H9 (cell line): Measurements from ENCODE around the gene FOXP4. TPM values are rescaled to one million over a fixed set of nuclear protein-coding genes. Genes with fewer than 3 reads are reported as not detected.

Experiments used
- DNase-seq: peaks from one replicate; pipeline ENCODE4 v3.0.0-alpha.2; 2017
- H2AFZ ChIP-seq: one replicate; pipeline ENCODE4 v1.6.1; 2013; ENCODE audit warnings: mild to moderate bottlenecking, low read length, control low read depth, moderate library complexity
- H2AK5ac ChIP-seq: 2 replicates; pipeline ENCODE4 v1.6.1; 2013; ENCODE audit warnings: low read length, control low read depth, mixed read lengths; ENCODE audit not compliant: insufficient read length
- H2BK120ac ChIP-seq: one replicate; pipeline ENCODE4 v1.6.1; 2013; ENCODE audit warnings: low read depth, mild to moderate bottlenecking, low read length, control low read depth, inconsistent platforms; ENCODE audit not compliant: poor library complexity, severe bottlenecking
- H2BK12ac ChIP-seq: 2 replicates; pipeline ENCODE4 v1.6.1; 2013; ENCODE audit warnings: low read length, control low read depth, mixed read lengths, low read depth; ENCODE audit not compliant: insufficient read length
- H2BK15ac ChIP-seq: 2 replicates; pipeline ENCODE4 v1.6.1; 2013; ENCODE audit warnings: low read depth, low read length, control low read depth
- H2BK20ac ChIP-seq: one replicate; pipeline ENCODE4 v1.6.1; 2013; ENCODE audit warnings: low read depth, mild to moderate bottlenecking, low read length, control low read depth, inconsistent platforms; ENCODE audit not compliant: poor library complexity, severe bottlenecking
- H2BK5ac ChIP-seq: 2 replicates; pipeline ENCODE4 v1.6.1; 2013; ENCODE audit warnings: low read length, control low read depth, mixed read lengths; ENCODE audit not compliant: insufficient read length
- H3K14ac ChIP-seq: 2 replicates; pipeline ENCODE4 v1.6.1; 2013; ENCODE audit warnings: low read length, control low read depth; ENCODE audit not compliant: insufficient read depth
- H3K18ac ChIP-seq: 2 replicates; pipeline ENCODE4 v1.6.1; 2013; ENCODE audit warnings: low read depth, mild to moderate bottlenecking, mixed read lengths, low read length, control low read depth; ENCODE audit not compliant: insufficient read length
- H3K23ac ChIP-seq: 2 replicates; pipeline ENCODE4 v1.6.1; 2013; ENCODE audit warnings: low read length, control low read depth, mixed read lengths, low read depth; ENCODE audit not compliant: insufficient read length
- H3K23me2 ChIP-seq: 2 replicates; pipeline ENCODE4 v1.6.1; 2013; ENCODE audit warnings: low read depth, mild to moderate bottlenecking, mixed read lengths, low read length, control low read depth; ENCODE audit not compliant: insufficient read length, poor library complexity, severe bottlenecking
- H3K27ac ChIP-seq: 2 replicates; pipeline ENCODE4 v1.5.1; 2013; ENCODE audit warnings: low read length, control low read depth, mixed read lengths, low read depth; ENCODE audit not compliant: insufficient read length
- H3K27me3 ChIP-seq: 2 replicates; pipeline ENCODE4 v1.6.1; 2013; ENCODE audit warnings: low read length, control low read depth, inconsistent platforms; ENCODE audit not compliant: insufficient read depth
- H3K4ac ChIP-seq: 2 replicates; pipeline ENCODE4 v1.6.1; 2013; ENCODE audit warnings: low read depth, mild to moderate bottlenecking, control low read depth, inconsistent platforms, low read length, moderate library complexity
- H3K4me1 ChIP-seq: 2 replicates; pipeline ENCODE4 v1.6.1; 2013; ENCODE audit warnings: low read length, control low read depth, inconsistent platforms; ENCODE audit not compliant: insufficient read depth
- H3K4me2 ChIP-seq: 2 replicates; pipeline ENCODE4 v1.6.1; 2013; ENCODE audit warnings: low read length, control low read depth, mixed read lengths; ENCODE audit not compliant: insufficient read length, insufficient read depth
- H3K56ac ChIP-seq: 2 replicates; pipeline ENCODE4 v1.6.1; 2013; ENCODE audit warnings: low read depth, mild to moderate bottlenecking, mixed read lengths, low read length, control low read depth; ENCODE audit not compliant: insufficient read length
- H3K79me1 ChIP-seq: 2 replicates; pipeline ENCODE4 v1.6.1; 2013; ENCODE audit warnings: low read depth, mild to moderate bottlenecking, moderate library complexity, low read length, control low read depth, inconsistent platforms; ENCODE audit not compliant: insufficient read depth, poor library complexity, severe bottlenecking
- H3K79me2 ChIP-seq: 2 replicates; pipeline ENCODE4 v1.6.1; 2013; ENCODE audit warnings: low read length, control low read depth, inconsistent platforms; ENCODE audit not compliant: insufficient read depth
- H3K9ac ChIP-seq: 2 replicates; pipeline ENCODE4 v1.6.1; 2013; ENCODE audit warnings: low read length, control low read depth, mixed read lengths; ENCODE audit not compliant: insufficient read length; ENCODE audit errors: extremely low read depth
- H3K9me3 ChIP-seq: one replicate; pipeline ENCODE4 v1.6.1; 2013; ENCODE audit warnings: low read depth, low read length, inconsistent platforms; ENCODE audit not compliant: control insufficient read depth
- H3T11ph ChIP-seq: one replicate; pipeline ENCODE4 v1.6.1; 2013; ENCODE audit warnings: mild to moderate bottlenecking, low read length, control low read depth, inconsistent platforms
- H4K20me1 ChIP-seq: one replicate; pipeline ENCODE4 v1.6.1; 2013; ENCODE audit not compliant: control insufficient read depth, insufficient read length, insufficient read depth
- H4K5ac ChIP-seq: 2 replicates; pipeline ENCODE4 v1.6.1; 2013; ENCODE audit warnings: low read depth, mild to moderate bottlenecking, mixed read lengths, low read length, control low read depth; ENCODE audit not compliant: insufficient read length
- H4K8ac ChIP-seq: replicated peaks from 2 replicates; pipeline ENCODE4 v1.6.1; 2013; ENCODE audit warnings: low read length, control low read depth, mixed read lengths, low read depth; ENCODE audit not compliant: insufficient read length
- H4K91ac ChIP-seq: 2 replicates; pipeline ENCODE4 v1.6.1; 2013; ENCODE audit warnings: low read depth, mild to moderate bottlenecking, moderate library complexity, mixed read lengths, low read length, control low read depth; ENCODE audit not compliant: insufficient read length
- H3K27ac Mint-ChIP-seq, 3 experiments: 2 replicates in 2 of 3; 3 replicates in 1 of 3; pipeline ENCODE4 v1.8.0; 2020 to 2021; ENCODE audit warnings: mixed read lengths in 3 of 3, mild to moderate bottlenecking in 1 of 3, moderate library complexity in 1 of 3
- H3K27me3 Mint-ChIP-seq: 2 replicates; pipeline ENCODE4 v1.8.0; 2021; ENCODE audit warnings: low read depth, mild to moderate bottlenecking, moderate library complexity, mixed read lengths
- H3K36me3 Mint-ChIP-seq, 3 experiments: 2 replicates in 2 of 3; 3 replicates in 1 of 3; pipeline ENCODE4 v1.8.0; 2020 to 2021; ENCODE audit warnings: low read depth in 3 of 3, mixed read lengths in 3 of 3; ENCODE audit not compliant: insufficient read depth in 1 of 3
- H3K4me1 Mint-ChIP-seq, 2 experiments: 2 replicates each; pipeline ENCODE4 v1.8.0; 2020; ENCODE audit warnings: mixed read lengths in 2 of 2
- H3K4me3 Mint-ChIP-seq, 2 experiments: 2 replicates in 1 of 2; 3 replicates in 1 of 2; pipeline ENCODE4 v1.8.0; 2020 to 2021; ENCODE audit warnings: mild to moderate bottlenecking in 2 of 2, mixed read lengths in 2 of 2, moderate library complexity in 1 of 2
- H3K9me3 Mint-ChIP-seq, 2 experiments: 2 replicates in 1 of 2; 3 replicates in 1 of 2; pipeline ENCODE4 v1.8.0; 2020; ENCODE audit warnings: mild to moderate bottlenecking in 2 of 2, mixed read lengths in 2 of 2, moderate library complexity in 1 of 2
- WGBS: extraction: QIAGEN DNeasy Blood & Tissue Kit; methylation state at CpG from one replicate; pipeline ENCODE4 v1.1.7; 2013; ENCODE audit warnings: missing lambda C conversion rate, low lambda C conversion rate, mixed read lengths; ENCODE audit not compliant: insufficient read length; ENCODE audit errors: extremely low coverage; 5-methylcytosine and 5-hydroxymethylcytosine counted together
- total RNA-seq: library from RNA; stranded (reverse); gene quantifications from 2 replicates; pipeline ENCODE4 v1.2.1, GENCODE V29; 2021
- TF ChIP-seq, protein P1 (sequence below): fragments of 200-600 bp; sonication (generic); conservative IDR thresholded peaks from 3 replicates; pipeline ENCODE4 v1.8.0; 2021; ENCODE audit warnings: antibody characterized with exemption, mild to moderate bottlenecking

The FOXP4 gene
- total RNA-seq, 1 experiment from 2014 or later = 18.2 TPM

DNA sequence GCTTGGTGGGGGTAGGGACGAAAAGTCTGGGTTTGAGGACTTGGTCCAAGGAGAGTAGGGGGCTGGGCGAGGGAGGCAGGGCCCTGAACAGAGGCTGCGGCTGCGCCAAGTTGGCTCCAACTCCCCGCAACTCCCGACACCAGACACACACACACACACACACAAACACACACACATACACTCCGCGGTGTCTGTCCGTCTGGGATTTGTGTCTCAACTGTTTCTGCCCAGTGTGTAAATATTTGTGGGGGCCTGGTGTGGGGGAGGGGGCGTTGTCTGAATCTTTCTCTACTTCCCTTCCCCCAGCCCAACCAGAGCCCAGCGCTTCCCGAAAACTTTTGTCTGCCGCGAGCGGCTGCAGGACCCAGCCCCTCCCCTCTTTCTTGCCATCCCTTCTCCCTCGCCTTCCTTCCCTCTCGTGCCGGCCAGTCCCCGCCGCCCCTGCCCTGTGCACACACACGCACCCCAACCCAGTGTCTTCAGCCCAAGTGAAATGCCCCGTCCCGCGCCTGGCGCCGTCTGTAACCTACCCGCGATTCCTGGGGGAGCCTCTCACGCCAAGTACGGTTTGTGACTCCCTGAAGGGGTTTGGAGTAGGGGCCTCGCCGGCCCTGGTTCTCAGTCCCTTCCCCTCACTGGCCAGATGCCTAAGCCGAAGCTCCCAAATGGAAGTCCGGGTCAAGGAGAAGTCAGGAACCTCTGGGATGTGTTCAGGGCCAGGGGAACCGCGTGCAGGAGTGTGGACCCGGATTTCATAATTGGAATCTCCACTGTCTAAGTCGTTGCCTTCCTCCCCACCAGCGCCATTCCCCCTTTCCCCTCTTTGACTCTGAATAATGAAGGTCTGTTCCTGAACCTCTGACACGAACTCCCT, 93.0 kb downstream of the FOXP4 start:
- H3K4me1 Mint-ChIP-seq = peaks cover 55 to 57% of the 10 kb centered on the region in 2 experiments
- Histone ChIP-seq H3K4ac (no peak overlapping the region), H2BK5ac (no peak overlapping the region), H3K27me3 (peaks cover 3% of the 10 kb centered on the region; the same call in 1 of the 2 replicates), H3K9ac (no peak overlapping the region), H4K91ac (no peak overlapping the region), H3K23me2 (peaks cover 18% of the 10 kb centered on the region), H3K23ac (no peak overlapping the region), H3K4me1 (peaks cover 8% of the 10 kb centered on the region; the same call in 1 of the 2 replicates), H3K9me3 (no peaks in the 10 kb centered on the region), H3T11ph (no peak overlapping the region), H3K79me2 (no peaks in the 10 kb centered on the region; the same call in 1 of the 2 replicates), H3K14ac (no peak overlapping the region), H4K20me1 (no peaks in the 10 kb centered on the region), H2BK12ac (no peak overlapping the region), H2BK15ac (no peak overlapping the region), H2BK20ac (no peak overlapping the region), H3K56ac (no peak overlapping the region), H4K8ac (no peak overlapping the region), H3K4me2 (peak overlapping the region; percentile 70), H2BK120ac (no peak overlapping the region), H4K5ac (no peak overlapping the region), H2AFZ (no peak overlapping the region), H3K79me1 (no peaks in the 10 kb centered on the region), H2AK5ac (no peak overlapping the region), H3K27ac (no peak overlapping the region), H3K18ac (no peak overlapping the region)
- H3K27ac Mint-ChIP-seq = peak overlapping the region in 1 of 3 experiments; percentile 34; a peak in 2 of 7 replicates
- H3K4me3 Mint-ChIP-seq = peak overlapping the region; percentile 81 to 90
- peaks cover 68% of the 10 kb centered on the region for H3K27me3 Mint-ChIP-seq
- no CpG with 5 or more reads among the region's 40 CpGs for WGBS
- peak; percentile 69 for DNase-seq
- TF ChIP-seq, protein P1, sequence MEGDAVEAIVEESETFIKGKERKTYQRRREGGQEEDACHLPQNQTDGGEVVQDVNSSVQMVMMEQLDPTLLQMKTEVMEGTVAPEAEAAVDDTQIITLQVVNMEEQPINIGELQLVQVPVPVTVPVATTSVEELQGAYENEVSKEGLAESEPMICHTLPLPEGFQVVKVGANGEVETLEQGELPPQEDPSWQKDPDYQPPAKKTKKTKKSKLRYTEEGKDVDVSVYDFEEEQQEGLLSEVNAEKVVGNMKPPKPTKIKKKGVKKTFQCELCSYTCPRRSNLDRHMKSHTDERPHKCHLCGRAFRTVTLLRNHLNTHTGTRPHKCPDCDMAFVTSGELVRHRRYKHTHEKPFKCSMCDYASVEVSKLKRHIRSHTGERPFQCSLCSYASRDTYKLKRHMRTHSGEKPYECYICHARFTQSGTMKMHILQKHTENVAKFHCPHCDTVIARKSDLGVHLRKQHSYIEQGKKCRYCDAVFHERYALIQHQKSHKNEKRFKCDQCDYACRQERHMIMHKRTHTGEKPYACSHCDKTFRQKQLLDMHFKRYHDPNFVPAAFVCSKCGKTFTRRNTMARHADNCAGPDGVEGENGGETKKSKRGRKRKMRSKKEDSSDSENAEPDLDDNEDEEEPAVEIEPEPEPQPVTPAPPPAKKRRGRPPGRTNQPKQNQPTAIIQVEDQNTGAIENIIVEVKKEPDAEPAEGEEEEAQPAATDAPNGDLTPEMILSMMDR = no peak
- H3K36me3 Mint-ChIP-seq = peaks cover 12 to 18% (median 16%) of the 10 kb centered on the region in 3 experiments
- H3K9me3 Mint-ChIP-seq = no peaks in the 10 kb centered on the region; a peak in 1 of 5 replicates
